H1 (cell line): ENCODE data around the gene ROR1. TPM values are rescaled to one million over a fixed set of nuclear protein-coding genes. Genes with fewer than 3 reads are reported as not detected.

Experiments used
- CTCF ChIA-PET: fragments of 300-600 bp; sonication (Branson Sonifier 250); formaldehyde crosslinking; loops from one replicate; lab custom pipeline; 2021; ENCODE audit not compliant: partially characterized antibody; lab: Charles Lee
- POLR2A ChIA-PET: fragments of 300-600 bp; sonication (Branson Sonifier 250); formaldehyde crosslinking; loops from one replicate; lab custom pipeline; 2021; ENCODE audit warnings: inconsistent platforms; ENCODE audit not compliant: partially characterized antibody; lab: Charles Lee
- DNase-seq, 2 experiments: peaks; one replicate each; pipeline versions ENCODE4 v3.0.0 to v3.0.0-alpha.2; 2010 to 2022; ENCODE audit warnings: low spot score in 2 of 2, low read depth in 1 of 2, mixed read lengths in 1 of 2
- FAIRE-seq: peaks from 2 replicates; lab custom pipeline; 2011; peaks lifted over from hg19 to GRCh38; lab: Jason Lieb, UNC
- H2AFZ ChIP-seq: 2 replicates; pipeline ENCODE4 v1.8.1; 2012; ENCODE audit warnings: low read length, inconsistent platforms
- H2AK5ac ChIP-seq: 2 replicates; pipeline ENCODE4 v1.6.1; 2013; ENCODE audit warnings: low read depth, low read length
- H2BK120ac ChIP-seq: replicated peaks from 2 replicates; pipeline ENCODE3; 2013; ENCODE audit warnings: low read depth, low read length, inconsistent platforms
- H2BK12ac ChIP-seq: 2 replicates; pipeline ENCODE4 v1.6.1; 2013; ENCODE audit warnings: low read depth, low read length
- H2BK15ac ChIP-seq: 2 replicates; pipeline ENCODE4 v1.6.1; 2013; ENCODE audit warnings: low read length
- H2BK20ac ChIP-seq: 2 replicates; pipeline ENCODE4 v1.6.1; 2013; ENCODE audit warnings: low read length
- H2BK5ac ChIP-seq: 2 replicates; pipeline ENCODE4 v1.6.1; 2013; ENCODE audit warnings: low read depth, low read length
- H3K14ac ChIP-seq: 2 replicates; pipeline ENCODE4 v1.6.1; 2013; ENCODE audit warnings: inconsistent platforms; ENCODE audit not compliant: insufficient read length
- H3K18ac ChIP-seq: 2 replicates; pipeline ENCODE4 v1.6.1; 2013; ENCODE audit warnings: low read length; ENCODE audit errors: extremely low read depth
- H3K23ac ChIP-seq: 2 replicates; pipeline ENCODE4 v1.6.1; 2013; ENCODE audit warnings: inconsistent platforms; ENCODE audit not compliant: insufficient read length
- H3K23me2 ChIP-seq: 2 replicates; pipeline ENCODE4 v1.6.1; 2013; ENCODE audit warnings: low read depth, low read length
- H3K27ac ChIP-seq: 2 replicates; pipeline ENCODE4 v1.6.1; 2011; ENCODE audit warnings: low read depth, low read length, inconsistent platforms
- H3K27me3 ChIP-seq, 4 experiments: replicated peaks in 1 of 4; 1 replicate in 1 of 4; 2 replicates in 3 of 4; pipeline versions ENCODE4 v1.6.1 to v1.8.1; 2011 to 2013; ENCODE audit warnings: low read length in 3 of 4, mild to moderate bottlenecking in 3 of 4, inconsistent platforms in 2 of 4, mixed read lengths in 2 of 4, moderate library complexity in 1 of 4; ENCODE audit not compliant: control insufficient read depth in 3 of 4, insufficient read depth in 3 of 4; ENCODE audit errors: extremely low read depth in 1 of 4
- H3K36me3 ChIP-seq, 4 experiments: 2 replicates each; pipeline versions ENCODE4 v1.6.1 to v1.8.1; 2011 to 2013; ENCODE audit warnings: mild to moderate bottlenecking in 4 of 4, low read length in 3 of 4, moderate library complexity in 2 of 4, control low read depth in 1 of 4, inconsistent platforms in 1 of 4; ENCODE audit not compliant: insufficient read depth in 4 of 4, control insufficient read depth in 2 of 4
- H3K4ac ChIP-seq: replicated peaks from 2 replicates; pipeline ENCODE3; 2013; ENCODE audit warnings: low read length, low read depth, mixed read lengths, inconsistent platforms; ENCODE audit not compliant: insufficient read length
- H3K4me1 ChIP-seq, 4 experiments: replicated peaks in 1 of 4; 1 replicate in 1 of 4; 2 replicates in 3 of 4; pipeline versions ENCODE4 v1.6.1 to v1.8.1; 2011 to 2013; ENCODE audit warnings: low read length in 3 of 4, inconsistent platforms in 2 of 4, mixed read lengths in 1 of 4; ENCODE audit not compliant: insufficient read depth in 4 of 4, control insufficient read depth in 3 of 4
- H3K4me2 ChIP-seq, 2 experiments: 2 replicates each; pipeline versions ENCODE4 v1.6.1 to v1.8.1; 2011 to 2013; ENCODE audit warnings: low read depth in 2 of 2, low read length in 2 of 2, control low read depth in 1 of 2, inconsistent platforms in 1 of 2, mild to moderate bottlenecking in 1 of 2; ENCODE audit not compliant: insufficient read depth in 1 of 2
- H3K4me3 ChIP-seq, 4 experiments: fragments of 200-600, 300-600 bp in 1 of 4; sonication (generic), shearing (Covaris generic), sonication (Bioruptor Twin) in 1 of 4; 2 replicates each; pipeline versions ENCODE4 v1.5.1 to v1.8.1; 2011 to 2016; ENCODE audit warnings: low read length in 4 of 4, low read depth in 3 of 4, control low read depth in 2 of 4, inconsistent platforms in 2 of 4, mild to moderate bottlenecking in 2 of 4, mixed read lengths in 1 of 4, moderate library complexity in 1 of 4; ENCODE audit not compliant: insufficient read depth in 2 of 4; ENCODE audit errors: extremely low read depth in 1 of 4
- H3K56ac ChIP-seq: replicated peaks from 2 replicates; pipeline ENCODE3; 2013; ENCODE audit warnings: low read depth, mild to moderate bottlenecking, mixed read lengths, low read length, inconsistent platforms; ENCODE audit not compliant: insufficient read length
- H3K79me1 ChIP-seq: 2 replicates; pipeline ENCODE4 v1.6.1; 2013; ENCODE audit warnings: low read depth, low read length, control low read depth
- H3K79me2 ChIP-seq, 2 experiments: 2 replicates each; pipeline versions ENCODE4 v1.6.1 to v1.8.1; 2012 to 2013; ENCODE audit warnings: low read length in 2 of 2, mild to moderate bottlenecking in 2 of 2, inconsistent platforms in 1 of 2; ENCODE audit not compliant: insufficient read depth in 2 of 2, control insufficient read depth in 1 of 2
- H3K9ac ChIP-seq, 4 experiments: replicated peaks in 1 of 4; 1 replicate in 1 of 4; 2 replicates in 3 of 4; pipeline versions ENCODE4 v1.6.1 to v1.8.1; 2011 to 2013; ENCODE audit warnings: low read depth in 3 of 4, low read length in 3 of 4, control low read depth in 2 of 4, mild to moderate bottlenecking in 2 of 4, moderate library complexity in 2 of 4, inconsistent platforms in 1 of 4; ENCODE audit errors: extremely low read depth in 1 of 4
- H3K9me3 ChIP-seq, 2 experiments: 2 replicates each; pipeline versions ENCODE4 v1.6.1 to v1.8.1; 2012 to 2013; ENCODE audit warnings: mild to moderate bottlenecking in 2 of 2, moderate library complexity in 2 of 2, control low read depth in 1 of 2, inconsistent platforms in 1 of 2, low read depth in 1 of 2, low read length in 1 of 2, mixed read lengths in 1 of 2; ENCODE audit not compliant: insufficient read depth in 2 of 2
- H4K20me1 ChIP-seq, 2 experiments: replicated peaks in 1 of 2; 2 replicates each; pipeline versions ENCODE3 to v1.8.1; 2011 to 2013; ENCODE audit warnings: inconsistent platforms in 2 of 2, low read length in 2 of 2, mild to moderate bottlenecking in 1 of 2; ENCODE audit not compliant: insufficient read depth in 2 of 2, control insufficient read depth in 1 of 2
- H4K5ac ChIP-seq: 2 replicates; pipeline ENCODE4 v1.6.1; 2013; ENCODE audit warnings: low read length, low read depth, mixed read lengths, inconsistent platforms; ENCODE audit not compliant: insufficient read length
- H4K8ac ChIP-seq: 2 replicates; pipeline ENCODE4 v1.8.0; 2013; ENCODE audit warnings: mild to moderate bottlenecking, moderate library complexity, low read length, inconsistent platforms; ENCODE audit not compliant: insufficient read depth; ENCODE audit errors: extremely low read depth
- H4K91ac ChIP-seq: replicated peaks from 2 replicates; pipeline ENCODE3; 2013; ENCODE audit warnings: low read length, mixed read lengths, inconsistent platforms; ENCODE audit not compliant: insufficient read length
- BCL11A ChIP-seq, 2 experiments: IDR thresholded peaks; one replicate each; pipeline ENCODE4 v1.6.1; 2011; ENCODE audit warnings: low read depth in 2 of 2, low read length in 2 of 2, mild to moderate bottlenecking in 2 of 2
- CEBPB ChIP-seq: IDR thresholded peaks from 2 replicates; pipeline ENCODE4 v1.6.1; 2012; ENCODE audit warnings: low read depth, low read length
- CHD2 ChIP-seq: IDR thresholded peaks from 2 replicates; pipeline ENCODE4 v1.6.1; 2012; ENCODE audit warnings: low read length, improper control_type of control experiment
- CREB1 ChIP-seq: IDR thresholded peaks from 2 replicates; pipeline ENCODE4 v1.6.1; 2012; ENCODE audit warnings: inconsistent platforms
- CTBP2 ChIP-seq: IDR thresholded peaks from 2 replicates; pipeline ENCODE4 v1.7.0; 2011; ENCODE audit warnings: borderline replicate concordance, mild to moderate bottlenecking, moderate library complexity, mixed read lengths, low read length; ENCODE audit not compliant: insufficient read depth, insufficient read length
- HDAC2 ChIP-seq, 2 experiments: fragments of 300-600 bp in 1 of 2; sonication (generic) in 1 of 2; IDR thresholded peaks; 2 replicates each; pipeline ENCODE4 v1.6.1; 2011 to 2012; ENCODE audit warnings: low read depth in 2 of 2, low read length in 2 of 2, mild to moderate bottlenecking in 2 of 2, moderate library complexity in 2 of 2, borderline replicate concordance in 1 of 2, inconsistent platforms in 1 of 2
- KDM1A ChIP-seq: fragments of 200-600, 300-600 bp; sonication (generic); IDR thresholded peaks from 2 replicates; pipeline ENCODE4 v1.7.1; 2016; ENCODE audit warnings: mild to moderate bottlenecking, low read length, borderline replicate concordance
- KDM4A ChIP-seq: IDR thresholded peaks from one replicate; pipeline ENCODE4 v1.7.1; 2012; ENCODE audit warnings: low read depth, mild to moderate bottlenecking, moderate library complexity, low read length, inconsistent platforms; ENCODE audit not compliant: severe bottlenecking
- POU5F1 ChIP-seq: IDR thresholded peaks from 2 replicates; pipeline ENCODE4 v1.6.1; 2011; ENCODE audit warnings: low read depth, mild to moderate bottlenecking, low read length, moderate library complexity
- SP4 ChIP-seq: IDR thresholded peaks from 2 replicates; pipeline ENCODE4 v1.6.1; 2012; ENCODE audit warnings: low read length, inconsistent platforms
- SUZ12 ChIP-seq: fragments of 200-600 bp; sonication (generic); IDR thresholded peaks from 2 replicates; pipeline ENCODE4 v1.6.1; 2012; ENCODE audit warnings: mild to moderate bottlenecking, inconsistent platforms, low read length, moderate library complexity, mixed read lengths
- TAF7 ChIP-seq: optimal IDR thresholded peaks from 2 replicates; pipeline ENCODE3; 2011; ENCODE audit warnings: low read depth, mild to moderate bottlenecking, inconsistent platforms, low read length, moderate library complexity, borderline replicate concordance
- WGBS, 2 experiments: shearing (Covaris generic) in 1 of 2; methylation state at CpG; one replicate each; pipeline versions ENCODE4 v1.1.6 to v1.1.7; 2013 to 2015; ENCODE audit warnings: low lambda C conversion rate in 2 of 2, mixed read lengths in 2 of 2, inconsistent platforms in 1 of 2, low coverage in 1 of 2, missing lambda C conversion rate in 1 of 2; ENCODE audit not compliant: insufficient replicate concordance in 2 of 2, insufficient coverage in 1 of 2, insufficient read length in 1 of 2; ENCODE audit errors: extremely low coverage in 1 of 2, missing lambda C conversion rate in 1 of 2; 5-methylcytosine and 5-hydroxymethylcytosine counted together
- polyA plus RNA-seq, 7 experiments: library from polyadenylated mRNA; depleted of rRNA in 3 of 7; stranded (reverse) in 5 of 7; unstranded in 2 of 7; fragments of >200 nt in 5 of 7; fragments of 200-250 nt in 2 of 7; gene quantifications; 1 replicate in 5 of 7; 2 replicates in 1 of 7; 4 replicates in 1 of 7; pipeline versions ENCODE4 v1.2.1 to v1.2.3, GENCODE V29; 2011 to 2013; ENCODE audit warnings: missing spikeins in 2 of 7, mixed read lengths in 2 of 7
- total RNA-seq: library from RNA; stranded (reverse); fragmentation: NEBNext Ultra II Directional; extraction: Animal tissue kit (Norgen Biotek cat#: 25700); gene quantifications from 2 replicates; pipeline ENCODE4 v1.2.1, GENCODE V29; 2021
- TF ChIP-seq, protein P1 (sequence below): IDR thresholded peaks from 2 replicates; pipeline ENCODE4 v1.6.1; 2011; ENCODE audit warnings: low read length, improper control_type of control experiment

ROR1 gene
- total and polyA plus RNA-seq, 2 of the 8 experiments (the other 6 are each of a cell fraction or from before 2014, with no cell fraction given), result 33.6 to 73.6 TPM

GRCh38 chr1:63813829-63814277 lies 40.0 kb downstream of the ROR1 start:
- POLR2A ChIA-PET, result interaction anchor here (1.1 kb wide), 1 partner anchor 17 kb away, joined by 3 read pairs; no protein-coding TSS in a partner anchor
- no peak for TF ChIP-seq CHD2
- no peak for TF ChIP-seq KDM4A
- no peak for TF ChIP-seq HDAC2 (IDR thresholded peaks at IDR 0.05; ENCODE audit: borderline replicate concordance in 1 of 2, low read depth in 2 of 2, low read length in 2 of 2)
- TF ChIP-seq CREB1, result no peak
- no peak for TF ChIP-seq SP4
- no peak for TF ChIP-seq KDM1A
- no peak for TF ChIP-seq TAF7
- no peak for TF ChIP-seq BCL11A (IDR thresholded peaks at IDR 0.05; ENCODE audit: low read depth in 2 of 2, low read length in 2 of 2)
- TF ChIP-seq POU5F1, result no peak
- TF ChIP-seq SUZ12, result no peak
- no peak for TF ChIP-seq CEBPB
- no peak for TF ChIP-seq CTBP2
- TF ChIP-seq, protein P1, sequence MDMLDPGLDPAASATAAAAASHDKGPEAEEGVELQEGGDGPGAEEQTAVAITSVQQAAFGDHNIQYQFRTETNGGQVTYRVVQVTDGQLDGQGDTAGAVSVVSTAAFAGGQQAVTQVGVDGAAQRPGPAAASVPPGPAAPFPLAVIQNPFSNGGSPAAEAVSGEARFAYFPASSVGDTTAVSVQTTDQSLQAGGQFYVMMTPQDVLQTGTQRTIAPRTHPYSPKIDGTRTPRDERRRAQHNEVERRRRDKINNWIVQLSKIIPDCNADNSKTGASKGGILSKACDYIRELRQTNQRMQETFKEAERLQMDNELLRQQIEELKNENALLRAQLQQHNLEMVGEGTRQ, result no peak

More at GRCh38 chr1:63813829-63814277, 40.0 kb downstream of the ROR1 start:
- Histone ChIP-seq H2BK12ac (no peak overlapping the region), H3K79me2 (peaks cover 37 to 100% of the 10 kb centered on the region in 2 experiments), H3K23ac (no peak overlapping the region), H3K4me1 (peaks cover 0 to 22% (median 7%) of the 10 kb centered on the region in 4 experiments; a peak in 3 of 7 replicates), H2AK5ac (no peak overlapping the region), H3K27ac (no peak overlapping the region), H3K4me2 (no peak overlapping the region), H2AFZ (no peak overlapping the region), H3K9me3 (peaks cover 21 to 29% of the 10 kb centered on the region in 2 experiments), H4K20me1 (peaks cover 5 to 6% of the 10 kb centered on the region in 2 experiments), H4K5ac (no peak overlapping the region), H3K23me2 (no peaks in the 10 kb centered on the region), H2BK5ac (no peak overlapping the region), H3K4me3 (no peak overlapping the region), H4K91ac (no peak overlapping the region), H3K18ac (no peak overlapping the region), H2BK120ac (no peak overlapping the region), H3K9ac (no peak overlapping the region), H2BK15ac (no peak overlapping the region), H2BK20ac (no peak overlapping the region), H3K36me3 (peaks cover 0 to 25% (median 2%) of the 10 kb centered on the region in 4 experiments; a peak in 4 of 8 replicates), H3K14ac (no peak overlapping the region), H3K56ac (no peak overlapping the region), H4K8ac (no peak overlapping the region), H3K4ac (no peak overlapping the region), H3K79me1 (peaks cover 5% of the 10 kb centered on the region; the same call in 1 of the 2 replicates), H3K27me3 (no peaks in the 10 kb centered on the region)
- DNase-seq (no peak), FAIRE-seq (no peak)
- WGBS, 2 experiments, result 90% methylated on average over 3 of the region's 3 CpGs; no CpG with 5 or more reads in 1 of the 2 experiments
- CTCF ChIA-PET, result interaction anchor here (0.9 to 1.3 kb wide), 4 partner anchors 9 to 44 kb away, joined by 3 to 4 read pairs (median 4); no protein-coding TSS in a partner anchor
